Progenitor cell of endocrine pancreas (in vitro differentiated cells): ENCODE results near the gene TMIE. TPM values are rescaled to one million over a fixed set of nuclear protein-coding genes. Genes with fewer than 3 reads are reported as not detected.
"Not testable (repeated sequence)": the region's sequence is repeated elsewhere in the genome, so short reads cannot be mapped to it uniquely, and the experiment has no call there.

Experiments
- DNase-seq: peaks from one replicate; pipeline ENCODE4 v3.0.0; 2021; ENCODE audit warnings: low spot score; ENCODE audit not compliant: unreplicated experiment
- H3K27ac Mint-ChIP-seq: 2 replicates; pipeline ENCODE4 v1.8.0; 2021; ENCODE audit warnings: mild to moderate bottlenecking, moderate library complexity, mixed read lengths
- H3K27me3 Mint-ChIP-seq: 2 replicates; pipeline ENCODE4 v1.8.0; 2021; ENCODE audit warnings: mixed read lengths
- H3K36me3 Mint-ChIP-seq: 2 replicates; pipeline ENCODE4 v1.8.0; 2022; ENCODE audit warnings: mixed read lengths; ENCODE audit not compliant: insufficient read depth
- H3K4me1 Mint-ChIP-seq: 2 replicates; pipeline ENCODE4 v1.8.0; 2021; ENCODE audit warnings: low read depth, mixed read lengths
- H3K4me3 Mint-ChIP-seq: 2 replicates; pipeline ENCODE4 v1.8.0; 2021; ENCODE audit warnings: low read depth, mild to moderate bottlenecking, moderate library complexity, mixed read lengths
- H3K9me3 Mint-ChIP-seq: 2 replicates; pipeline ENCODE4 v1.8.0; 2021; ENCODE audit warnings: low read depth, mixed read lengths
- total RNA-seq: library from RNA; stranded (reverse); gene quantifications from 2 replicates; pipeline ENCODE4 v1.2.1, GENCODE V29; 2021
- TF ChIP-seq, protein P1 (sequence below): fragments of 200-600 bp; sonication (generic); IDR thresholded peaks from one replicate; pipeline ENCODE4 v1.5.0; 2021; ENCODE audit warnings: antibody characterized with exemption, mild to moderate bottlenecking; ENCODE audit not compliant: unreplicated experiment

Gene TMIE
- total RNA-seq, 1 donor from 2014 or later, result 0.50 TPM

DNA sequence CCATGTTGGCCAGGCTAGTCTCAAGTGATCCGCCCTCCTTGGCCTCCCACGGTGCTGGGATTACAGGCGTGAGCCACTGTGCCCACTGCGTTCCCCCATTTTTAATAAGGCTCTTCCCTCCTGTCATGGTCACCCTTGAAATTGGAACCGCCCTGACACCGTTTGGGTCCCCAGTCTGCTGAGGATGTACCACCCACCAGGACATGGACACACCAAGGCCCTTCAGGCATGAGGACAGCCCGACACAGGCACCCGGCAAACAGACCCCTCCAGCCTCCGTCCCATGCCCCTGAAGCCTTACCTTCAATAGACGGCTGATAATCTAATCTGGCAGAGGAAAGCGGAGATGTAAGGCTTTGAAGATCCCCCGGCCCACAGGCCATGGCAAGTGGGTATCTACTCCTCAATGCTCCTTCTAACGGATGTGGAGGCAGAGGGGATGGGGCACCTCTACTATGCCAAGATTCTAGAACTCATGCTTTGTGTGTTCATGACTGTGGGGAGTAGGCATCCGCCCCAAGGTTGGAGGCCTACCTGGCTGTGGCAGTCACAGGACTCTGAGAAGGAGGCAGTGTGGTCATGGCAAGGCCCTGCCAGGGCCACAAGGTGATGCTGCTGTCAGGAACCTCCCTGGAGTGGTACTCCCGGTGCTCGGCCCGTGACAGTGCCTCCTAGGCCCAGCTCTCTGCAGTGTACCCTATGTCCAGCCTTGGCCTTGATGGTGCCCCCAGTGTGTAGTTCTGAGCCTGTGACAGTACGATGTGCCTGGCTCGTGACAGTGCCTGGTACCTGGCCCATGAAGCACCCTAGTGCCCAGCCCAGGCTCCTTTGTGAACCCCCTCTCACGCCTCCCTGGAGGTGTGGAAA, 35.0 kb downstream of the TMIE start:
- TF ChIP-seq, protein P1, sequence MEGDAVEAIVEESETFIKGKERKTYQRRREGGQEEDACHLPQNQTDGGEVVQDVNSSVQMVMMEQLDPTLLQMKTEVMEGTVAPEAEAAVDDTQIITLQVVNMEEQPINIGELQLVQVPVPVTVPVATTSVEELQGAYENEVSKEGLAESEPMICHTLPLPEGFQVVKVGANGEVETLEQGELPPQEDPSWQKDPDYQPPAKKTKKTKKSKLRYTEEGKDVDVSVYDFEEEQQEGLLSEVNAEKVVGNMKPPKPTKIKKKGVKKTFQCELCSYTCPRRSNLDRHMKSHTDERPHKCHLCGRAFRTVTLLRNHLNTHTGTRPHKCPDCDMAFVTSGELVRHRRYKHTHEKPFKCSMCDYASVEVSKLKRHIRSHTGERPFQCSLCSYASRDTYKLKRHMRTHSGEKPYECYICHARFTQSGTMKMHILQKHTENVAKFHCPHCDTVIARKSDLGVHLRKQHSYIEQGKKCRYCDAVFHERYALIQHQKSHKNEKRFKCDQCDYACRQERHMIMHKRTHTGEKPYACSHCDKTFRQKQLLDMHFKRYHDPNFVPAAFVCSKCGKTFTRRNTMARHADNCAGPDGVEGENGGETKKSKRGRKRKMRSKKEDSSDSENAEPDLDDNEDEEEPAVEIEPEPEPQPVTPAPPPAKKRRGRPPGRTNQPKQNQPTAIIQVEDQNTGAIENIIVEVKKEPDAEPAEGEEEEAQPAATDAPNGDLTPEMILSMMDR, result no peak
- DNase-seq, result no peak

DNA sequence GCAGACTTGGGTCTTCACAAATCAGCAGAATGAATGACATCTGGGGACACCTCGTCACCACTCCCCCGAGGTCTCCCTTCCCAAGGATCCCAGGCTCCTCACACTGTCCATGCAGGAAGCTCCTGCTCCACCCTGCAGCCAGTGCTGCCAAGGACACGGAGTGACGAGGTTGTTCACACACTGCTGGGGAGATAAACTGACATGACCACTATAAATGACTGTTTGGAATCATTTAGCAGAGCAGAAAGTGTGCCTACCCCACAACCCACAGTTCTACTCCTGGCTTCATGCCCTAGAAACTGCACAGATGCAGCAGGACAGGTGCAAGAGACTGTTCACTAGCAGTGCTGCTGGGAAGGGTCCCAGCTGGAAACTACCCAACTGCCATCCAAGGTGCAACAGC, 36.1 kb downstream of the TMIE start:
- H3K4me3 Mint-ChIP-seq, result no peak overlapping the region
- no peaks in the 10 kb centered on the region for H3K4me1 Mint-ChIP-seq
- H3K9me3 Mint-ChIP-seq, result no peaks in the 10 kb centered on the region
- DNase-seq, result no peak
- no peak overlapping the region for H3K27ac Mint-ChIP-seq
- H3K27me3 Mint-ChIP-seq, result no peaks in the 10 kb centered on the region
- H3K36me3 Mint-ChIP-seq, result no peaks in the 10 kb centered on the region
- TF ChIP-seq, protein P1, result no peak

More for the DNA sequence above, 35.0 kb downstream of the TMIE start:
- Mint-ChIP-seq H3K27ac (no peak overlapping the region), H3K27me3 (no peaks in the 10 kb centered on the region), H3K9me3 (no peaks in the 10 kb centered on the region), H3K36me3 (no peaks in the 10 kb centered on the region), H3K4me3 (no peak overlapping the region), H3K4me1 (no peaks in the 10 kb centered on the region)

GRCh38 chr3:46739565-46739964, 38.4 kb downstream of the TMIE start:
- not testable (repeated sequence) for H3K9me3 Mint-ChIP-seq, H3K27ac Mint-ChIP-seq, H3K27me3 Mint-ChIP-seq, H3K4me1 Mint-ChIP-seq, H3K4me3 Mint-ChIP-seq, H3K36me3 Mint-ChIP-seq, DNase-seq

DNA sequence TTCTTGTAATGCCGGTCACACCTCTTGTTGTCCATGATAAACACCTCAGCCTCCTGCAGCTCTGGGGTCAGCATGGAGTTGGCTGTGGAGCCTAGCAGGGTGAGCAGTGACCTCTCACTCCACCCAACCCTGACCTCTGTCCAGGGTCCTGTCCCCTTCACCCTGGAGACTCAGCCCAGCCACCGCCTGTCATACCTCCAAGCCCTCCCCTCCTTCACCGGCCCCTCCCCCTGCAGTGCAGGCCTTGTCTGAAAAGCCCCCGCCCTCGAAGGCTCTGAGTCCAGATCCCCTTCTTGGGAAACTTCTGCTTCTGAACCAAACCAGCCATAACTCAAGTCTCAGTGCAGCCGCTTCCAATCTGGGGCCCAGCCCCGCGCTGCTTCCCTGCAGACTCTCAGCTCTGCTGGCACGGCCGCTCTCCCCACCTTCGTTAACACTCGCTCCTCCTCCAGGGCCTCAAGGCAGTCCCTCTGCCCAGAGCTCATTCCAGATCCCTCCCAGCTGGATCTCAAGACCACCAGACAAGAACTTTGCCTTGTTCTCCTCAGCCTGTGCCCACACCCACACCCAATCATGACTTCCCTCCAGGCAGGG, 41.9 kb downstream of the TMIE start:
- no peak overlapping the region for H3K4me3 Mint-ChIP-seq

DNA sequence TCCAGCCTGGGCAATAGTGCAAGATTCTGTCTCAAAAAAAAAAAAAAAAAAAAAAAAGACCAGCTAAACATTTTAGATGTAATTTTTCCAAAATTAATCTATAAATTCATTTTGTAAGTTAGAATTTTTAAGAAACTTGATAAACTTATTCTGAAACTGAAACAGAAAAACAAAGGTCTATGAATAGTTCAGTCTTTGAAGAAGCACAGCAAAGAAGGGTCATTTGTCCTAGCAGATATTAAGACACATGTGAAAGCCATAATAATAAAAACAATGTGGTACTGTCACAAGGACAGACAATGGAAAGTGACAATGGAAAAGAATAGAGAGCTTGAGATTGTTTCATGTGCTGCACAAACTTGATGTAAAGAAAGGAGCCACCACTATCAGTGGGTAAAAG, 45.5 kb downstream of the TMIE start:
- DNase-seq, result no peak
- H3K9me3 Mint-ChIP-seq, result no peaks in the 10 kb centered on the region
- H3K27ac Mint-ChIP-seq, result no peak overlapping the region
- no peak overlapping the region for H3K4me3 Mint-ChIP-seq
- TF ChIP-seq, protein P1, result no peak
- H3K36me3 Mint-ChIP-seq, result no peaks in the 10 kb centered on the region
- H3K27me3 Mint-ChIP-seq, result no peaks in the 10 kb centered on the region
- no peaks in the 10 kb centered on the region for H3K4me1 Mint-ChIP-seq

More for the DNA sequence above, 41.9 kb downstream of the TMIE start:
- no peak overlapping the region for H3K27ac Mint-ChIP-seq
- no peaks in the 10 kb centered on the region for H3K36me3 Mint-ChIP-seq
- H3K9me3 Mint-ChIP-seq, result no peaks in the 10 kb centered on the region
- no peaks in the 10 kb centered on the region for H3K4me1 Mint-ChIP-seq
- DNase-seq, result no peak
- no peaks in the 10 kb centered on the region for H3K27me3 Mint-ChIP-seq
- TF ChIP-seq, protein P1, result no peak
